Right atrium auricular region (tissue), 2 donors: Measurements from ENCODE around the gene SEMA4A. TPM values are rescaled to one million over a fixed set of nuclear protein-coding genes. Genes with fewer than 3 reads are reported as not detected.

Experiments used
- DNase-seq: peaks from one replicate; pipeline ENCODE4 v3.0.0-alpha.2; 2019; ENCODE audit warnings: low spot score
- H3K27ac ChIP-seq, 2 donors: fragments of 200-600 bp; sonication (generic); 1 replicate in 1 of 2; 2 replicates in 1 of 2; pipeline ENCODE4 v1.5.1; 2016 to 2019
- H3K27me3 ChIP-seq, 2 donors: fragments of 200-600 bp; sonication (generic); one replicate each; pipeline versions ENCODE4 v1.5.1 to v1.6.0; 2017 to 2019
- H3K36me3 ChIP-seq: fragments of 200-600 bp; sonication (generic); one replicate; pipeline ENCODE4 v1.5.1; 2016
- H3K4me1 ChIP-seq, 2 donors: fragments of 200-600 bp; sonication (generic); one replicate each; pipeline versions ENCODE4 v1.5.1 to v1.6.0; 2017 to 2019
- H3K4me3 ChIP-seq, 2 donors: fragments of 200-600 bp; sonication (generic); 1 replicate in 1 of 2; 2 replicates in 1 of 2; pipeline ENCODE4 v1.5.1; 2017 to 2019; ENCODE audit warnings: mild to moderate bottlenecking in 1 of 2, moderate library complexity in 1 of 2
- H3K9me3 ChIP-seq, 2 donors: fragments of 200-600 bp; sonication (generic); one replicate each; pipeline ENCODE4 v1.5.1; 2019
- total RNA-seq, 2 donors: library from RNA; depleted of rRNA; stranded (reverse); fragments of >200 nt; gene quantifications; one replicate each; pipeline ENCODE4 v1.1.0, GENCODE V29; 2016
- TF ChIP-seq, protein P1 (sequence below), 2 donors: fragments of 200-600 bp; sonication (generic); IDR thresholded peaks; one replicate each; pipeline ENCODE4 v1.5.1; 2019; ENCODE audit warnings: antibody characterized with exemption in 2 of 2

Gene SEMA4A
- total RNA-seq, 2 donors from 2014 or later, result 2.0 to 4.2 TPM

DNA sequence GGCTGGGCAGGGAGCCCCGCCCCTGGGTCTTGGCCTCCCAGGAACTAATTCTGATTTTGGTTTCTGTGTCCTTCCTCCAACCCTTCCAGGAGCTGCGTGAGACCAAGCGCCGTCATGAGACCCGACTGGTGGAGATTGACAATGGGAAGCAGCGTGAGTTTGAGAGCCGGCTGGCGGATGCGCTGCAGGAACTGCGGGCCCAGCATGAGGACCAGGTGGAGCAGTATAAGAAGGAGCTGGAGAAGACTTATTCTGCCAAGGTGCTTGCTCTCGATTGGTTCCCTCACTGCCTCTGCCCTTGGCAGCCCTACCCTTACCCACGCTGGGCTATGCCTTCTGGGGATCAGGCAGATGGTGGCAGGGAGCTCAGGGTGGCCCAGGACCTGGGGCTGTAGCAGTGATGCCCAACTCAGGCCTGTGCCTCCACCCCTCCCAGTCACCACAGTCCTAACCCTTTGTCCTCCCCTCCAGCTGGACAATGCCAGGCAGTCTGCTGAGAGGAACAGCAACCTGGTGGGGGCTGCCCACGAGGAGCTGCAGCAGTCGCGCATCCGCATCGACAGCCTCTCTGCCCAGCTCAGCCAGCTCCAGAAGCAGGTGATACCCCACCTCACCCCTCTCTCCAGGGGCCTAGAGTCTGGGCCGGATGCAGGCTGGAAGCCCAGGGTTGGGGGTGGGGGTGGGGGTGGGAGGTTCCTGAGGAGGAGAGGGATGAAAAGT, 18.5 kb upstream of the SEMA4A start:
- Histone ChIP-seq H3K27me3 (no peaks in the 10 kb centered on the region), H3K9me3 (no peaks in the 10 kb centered on the region), H3K4me3 (no peak overlapping the region), H3K27ac (no peak overlapping the region), H3K36me3 (peaks cover 96% of the 10 kb centered on the region), H3K4me1 (peaks cover 0 to 27% of the 10 kb centered on the region in 2 donors)
- DNase-seq, result no peak
- TF ChIP-seq, protein P1, sequence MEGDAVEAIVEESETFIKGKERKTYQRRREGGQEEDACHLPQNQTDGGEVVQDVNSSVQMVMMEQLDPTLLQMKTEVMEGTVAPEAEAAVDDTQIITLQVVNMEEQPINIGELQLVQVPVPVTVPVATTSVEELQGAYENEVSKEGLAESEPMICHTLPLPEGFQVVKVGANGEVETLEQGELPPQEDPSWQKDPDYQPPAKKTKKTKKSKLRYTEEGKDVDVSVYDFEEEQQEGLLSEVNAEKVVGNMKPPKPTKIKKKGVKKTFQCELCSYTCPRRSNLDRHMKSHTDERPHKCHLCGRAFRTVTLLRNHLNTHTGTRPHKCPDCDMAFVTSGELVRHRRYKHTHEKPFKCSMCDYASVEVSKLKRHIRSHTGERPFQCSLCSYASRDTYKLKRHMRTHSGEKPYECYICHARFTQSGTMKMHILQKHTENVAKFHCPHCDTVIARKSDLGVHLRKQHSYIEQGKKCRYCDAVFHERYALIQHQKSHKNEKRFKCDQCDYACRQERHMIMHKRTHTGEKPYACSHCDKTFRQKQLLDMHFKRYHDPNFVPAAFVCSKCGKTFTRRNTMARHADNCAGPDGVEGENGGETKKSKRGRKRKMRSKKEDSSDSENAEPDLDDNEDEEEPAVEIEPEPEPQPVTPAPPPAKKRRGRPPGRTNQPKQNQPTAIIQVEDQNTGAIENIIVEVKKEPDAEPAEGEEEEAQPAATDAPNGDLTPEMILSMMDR (IDR thresholded peaks at IDR 0.05), result no peak

DNA sequence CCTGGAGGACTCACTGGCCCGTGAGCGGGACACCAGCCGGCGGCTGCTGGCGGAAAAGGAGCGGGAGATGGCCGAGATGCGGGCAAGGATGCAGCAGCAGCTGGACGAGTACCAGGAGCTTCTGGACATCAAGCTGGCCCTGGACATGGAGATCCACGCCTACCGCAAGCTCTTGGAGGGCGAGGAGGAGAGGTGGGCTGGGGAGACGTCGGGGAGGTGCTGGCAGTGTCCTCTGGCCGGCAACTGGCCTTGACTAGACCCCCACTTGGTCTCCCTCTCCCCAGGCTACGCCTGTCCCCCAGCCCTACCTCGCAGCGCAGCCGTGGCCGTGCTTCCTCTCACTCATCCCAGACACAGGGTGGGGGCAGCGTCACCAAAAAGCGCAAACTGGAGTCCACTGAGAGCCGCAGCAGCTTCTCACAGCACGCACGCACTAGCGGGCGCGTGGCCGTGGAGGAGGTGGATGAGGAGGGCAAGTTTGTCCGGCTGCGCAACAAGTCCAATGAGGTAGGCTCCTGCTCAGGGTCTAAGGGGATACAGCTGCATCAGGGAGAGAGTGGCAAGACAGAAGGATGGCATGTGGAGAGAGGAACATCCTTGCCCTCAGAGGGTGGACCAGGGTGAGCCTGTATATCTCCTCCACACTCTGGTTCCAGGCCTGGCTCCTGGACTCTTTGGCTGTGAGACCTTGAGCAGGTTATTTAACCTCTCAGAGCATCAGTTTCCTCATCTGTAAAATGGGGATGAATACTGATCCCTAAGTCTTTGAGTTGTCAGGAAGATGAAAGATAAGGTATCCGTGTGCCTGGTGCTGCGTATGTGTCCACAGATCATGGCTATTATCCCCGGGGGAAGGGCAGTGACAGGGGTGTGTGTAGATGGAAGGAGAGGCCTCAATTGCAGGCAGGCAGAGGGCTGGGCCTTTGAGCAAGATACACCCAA, 17.2 kb upstream of the SEMA4A start:
- no peak overlapping the region for H3K27ac ChIP-seq
- TF ChIP-seq, protein P1 (IDR thresholded peaks at IDR 0.05), result no peak

DNA sequence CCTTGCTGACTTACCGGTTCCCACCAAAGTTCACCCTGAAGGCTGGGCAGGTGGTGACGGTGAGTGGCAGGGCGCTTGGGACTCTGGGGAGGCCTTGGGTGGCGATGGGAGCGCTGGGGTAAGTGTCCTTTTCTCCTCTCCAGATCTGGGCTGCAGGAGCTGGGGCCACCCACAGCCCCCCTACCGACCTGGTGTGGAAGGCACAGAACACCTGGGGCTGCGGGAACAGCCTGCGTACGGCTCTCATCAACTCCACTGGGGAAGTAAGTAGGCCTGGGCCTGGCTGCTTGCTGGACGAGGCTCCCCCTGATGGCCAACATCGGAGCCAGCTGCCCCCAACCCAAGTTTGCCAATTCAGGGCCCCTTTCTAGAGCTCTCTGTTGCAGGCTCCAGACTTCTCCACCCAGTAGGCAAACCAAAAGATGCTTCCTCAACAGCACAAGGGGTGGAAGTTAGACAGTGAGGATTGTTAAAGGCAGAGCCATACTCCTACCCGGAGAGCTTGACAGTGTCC, 16.4 kb upstream of the SEMA4A start:
- DNase-seq, result no peak
- Histone ChIP-seq H3K27me3 (no peaks in the 10 kb centered on the region), H3K9me3 (no peaks in the 10 kb centered on the region), H3K27ac (no peak overlapping the region), H3K36me3 (peaks cover 82% of the 10 kb centered on the region), H3K4me1 (peaks cover 0 to 32% of the 10 kb centered on the region in 2 donors), H3K4me3 (no peak overlapping the region)
- TF ChIP-seq, protein P1 (IDR thresholded peaks at IDR 0.05), result no peak

More for the DNA sequence above, 17.2 kb upstream of the SEMA4A start:
- no peaks in the 10 kb centered on the region for H3K27me3 ChIP-seq
- peaks cover 91% of the 10 kb centered on the region for H3K36me3 ChIP-seq
- no peak overlapping the region for H3K4me3 ChIP-seq
- no peaks in the 10 kb centered on the region for H3K9me3 ChIP-seq
- DNase-seq, result no peak
- H3K4me1 ChIP-seq, result peaks cover 0 to 26% of the 10 kb centered on the region in 2 donors

DNA sequence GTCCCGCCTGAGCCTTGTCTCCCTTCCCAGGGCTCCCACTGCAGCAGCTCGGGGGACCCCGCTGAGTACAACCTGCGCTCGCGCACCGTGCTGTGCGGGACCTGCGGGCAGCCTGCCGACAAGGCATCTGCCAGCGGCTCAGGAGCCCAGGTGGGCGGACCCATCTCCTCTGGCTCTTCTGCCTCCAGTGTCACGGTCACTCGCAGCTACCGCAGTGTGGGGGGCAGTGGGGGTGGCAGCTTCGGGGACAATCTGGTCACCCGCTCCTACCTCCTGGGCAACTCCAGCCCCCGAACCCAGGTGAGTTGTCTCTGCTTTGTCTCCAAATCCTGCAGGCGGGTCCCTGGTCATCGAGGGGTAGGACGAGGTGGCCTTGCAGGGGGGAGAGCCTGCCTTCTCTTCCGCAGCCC, 14.9 kb upstream of the SEMA4A start:
- TF ChIP-seq, protein P1 (IDR thresholded peaks at IDR 0.05), result no peak
- Histone ChIP-seq H3K27ac (no peak overlapping the region), H3K36me3 (peaks cover 68% of the 10 kb centered on the region), H3K9me3 (no peaks in the 10 kb centered on the region), H3K27me3 (no peaks in the 10 kb centered on the region), H3K4me3 (no peak overlapping the region), H3K4me1 (peaks cover 0 to 32% of the 10 kb centered on the region in 2 donors)
- no peak for DNase-seq

DNA sequence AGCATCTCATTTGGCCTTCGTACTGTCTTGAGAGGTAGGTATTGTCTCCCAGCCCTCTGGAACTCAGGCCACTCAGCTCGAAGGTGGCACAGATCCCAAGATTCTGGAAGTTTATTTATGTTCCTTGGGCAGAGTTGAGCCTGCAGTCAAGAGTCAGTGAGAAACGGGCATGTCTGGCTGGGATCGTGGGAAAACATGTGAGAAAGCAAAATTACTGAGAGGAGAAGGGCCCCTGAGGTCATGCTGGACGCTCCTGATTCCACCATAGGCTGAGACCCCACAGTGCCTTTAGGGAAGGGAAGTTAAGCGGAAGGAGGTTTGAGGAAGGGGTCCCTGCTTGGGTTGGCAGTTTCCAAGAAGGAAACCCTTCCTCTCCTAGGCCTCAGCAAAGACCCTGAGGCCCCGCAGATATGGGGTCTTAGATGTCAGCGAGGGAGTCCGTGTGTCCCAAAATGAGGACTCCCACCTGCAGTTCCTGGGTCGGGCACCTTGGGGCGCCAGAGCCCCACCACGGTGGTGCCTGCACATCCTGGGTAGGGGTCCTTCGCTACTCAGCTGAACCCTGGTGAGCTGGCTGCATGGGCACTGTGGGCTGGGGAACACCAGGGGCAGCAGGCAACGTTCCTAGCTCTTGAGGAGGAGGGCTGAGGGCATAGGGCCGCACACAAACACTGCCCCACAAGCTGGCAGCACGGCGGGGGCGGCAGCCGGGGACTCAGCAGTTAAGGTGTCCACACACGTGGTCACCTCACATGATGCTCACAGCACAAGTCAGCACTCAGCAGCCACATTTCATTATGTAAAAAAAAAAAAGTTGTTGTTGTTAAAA, 12.3 kb upstream of the SEMA4A start:
- DNase-seq, result no peak
- Histone ChIP-seq H3K9me3 (no peaks in the 10 kb centered on the region), H3K27ac (peak overlapping the region; percentile 51 to 75), H3K4me3 (no peak overlapping the region), H3K4me1 (peaks cover 0 to 41% of the 10 kb centered on the region in 2 donors), H3K36me3 (peaks cover 42% of the 10 kb centered on the region), H3K27me3 (no peaks in the 10 kb centered on the region)
- TF ChIP-seq, protein P1 (IDR thresholded peaks at IDR 0.05), result peak; percentile 56 to 78
